Endothelial cell of umbilical vein (primary cell): ENCODE results near the gene REEP1. TPM values are rescaled to one million over a fixed set of nuclear protein-coding genes. Genes with fewer than 3 reads are reported as not detected.

ENCODE experiments used
- BruUV-seq: library from RNA; stranded (reverse); fragments of 400-500 nt; replicated peaks from 2 replicates; lab custom pipeline; 2021; lab: Mats Ljungman, UMichigan
- CTCF ChIA-PET: fragments of 300-600, 350-600 bp; sonication (Branson Sonifier 250); formaldehyde crosslinking; loops from one replicate; lab custom pipeline; 2021; ENCODE audit warnings: antibody characterized with exemption, inconsistent platforms; lab: Charles Lee
- POLR2A ChIA-PET: fragments of 300-600, 350-600 bp; sonication (Branson Sonifier 250); formaldehyde crosslinking; loops from one replicate; lab custom pipeline; 2021; ENCODE audit warnings: antibody characterized with exemption, inconsistent platforms; lab: Charles Lee
- DNase-seq: peaks from one replicate; pipeline ENCODE4 v3.0.0-alpha.2; 2011; ENCODE audit warnings: low read depth, low spot score
- FAIRE-seq: peaks from 2 replicates; lab custom pipeline; 2011; peaks lifted over from hg19 to GRCh38; lab: Jason Lieb, UNC
- H2AFZ ChIP-seq: 2 replicates; pipeline ENCODE4 v1.6.0; 2012; ENCODE audit warnings: low read depth, low read length, control low read depth, inconsistent platforms
- H3K27ac ChIP-seq: 2 replicates; pipeline ENCODE4 v1.5.1; 2011; ENCODE audit warnings: low read depth, mild to moderate bottlenecking, control low read depth, low read length, moderate library complexity; ENCODE audit not compliant: insufficient read depth
- H3K27me3 ChIP-seq, 2 experiments: 2 replicates each; pipeline versions ENCODE4 v1.6.0 to v1.6.1; 2011; ENCODE audit warnings: low read length in 2 of 2, mixed read lengths in 1 of 2; ENCODE audit not compliant: control insufficient read depth in 2 of 2, insufficient read depth in 2 of 2
- H3K36me3 ChIP-seq, 2 experiments: 2 replicates in 1 of 2; 3 replicates in 1 of 2; pipeline ENCODE4 v1.5.1; 2011; ENCODE audit warnings: low read length in 2 of 2, mild to moderate bottlenecking in 1 of 2, moderate library complexity in 1 of 2; ENCODE audit not compliant: control insufficient read depth in 2 of 2, insufficient read depth in 2 of 2; ENCODE audit errors: extremely low read depth in 1 of 2
- H3K4me1 ChIP-seq: 3 replicates; pipeline ENCODE4 v1.5.1; 2011; ENCODE audit warnings: mild to moderate bottlenecking, low read length; ENCODE audit not compliant: control insufficient read depth, insufficient read depth; ENCODE audit errors: extremely low read depth
- H3K4me2 ChIP-seq: 2 replicates; pipeline ENCODE4 v1.6.1; 2011; ENCODE audit warnings: low read length, control low read depth, mixed read lengths; ENCODE audit not compliant: insufficient read depth
- H3K4me3 ChIP-seq, 3 experiments: fragments of 200-600 bp in 1 of 3; sonication (generic), shearing (Covaris generic) in 1 of 3; replicated peaks in 1 of 3; 2 replicates each; pipeline ENCODE4 v1.5.1; 2011 to 2016; ENCODE audit warnings: control low read depth in 3 of 3, low read length in 3 of 3, mild to moderate bottlenecking in 2 of 3, inconsistent platforms in 1 of 3, low read depth in 1 of 3, moderate library complexity in 1 of 3; ENCODE audit not compliant: insufficient read depth in 1 of 3
- H3K79me2 ChIP-seq: 2 replicates; pipeline ENCODE4 v1.6.0; 2012; ENCODE audit warnings: low read length, inconsistent platforms; ENCODE audit not compliant: control insufficient read depth, insufficient read depth
- H3K9ac ChIP-seq: replicated peaks from 2 replicates; pipeline ENCODE3; 2011; ENCODE audit warnings: low read length, control low read depth; ENCODE audit not compliant: insufficient read depth; ENCODE audit errors: extremely low read depth
- H3K9me1 ChIP-seq: replicated peaks from 3 replicates; pipeline ENCODE4 v1.6.0; 2011; ENCODE audit warnings: mild to moderate bottlenecking, low read length; ENCODE audit not compliant: control insufficient read depth, insufficient read depth; ENCODE audit errors: extremely low read depth
- H3K9me3 ChIP-seq: replicated peaks from 2 replicates; pipeline ENCODE4 v1.5.1; 2012; ENCODE audit warnings: low read length, inconsistent platforms; ENCODE audit not compliant: control insufficient read depth, insufficient read depth
- H4K20me1 ChIP-seq: replicated peaks from 2 replicates; pipeline ENCODE3; 2011; ENCODE audit warnings: mild to moderate bottlenecking, low read length; ENCODE audit not compliant: control insufficient read depth, insufficient read depth; ENCODE audit errors: extremely low read depth
- EZH2 ChIP-seq: IDR thresholded peaks from 2 replicates; pipeline ENCODE4 v1.6.1; 2012; ENCODE audit warnings: borderline replicate concordance, low read depth, mild to moderate bottlenecking, moderate library complexity, low read length, inconsistent platforms; ENCODE audit not compliant: severe bottlenecking
- FOS ChIP-seq: IDR thresholded peaks from 2 replicates; pipeline ENCODE4 v1.6.1; 2011; ENCODE audit warnings: mild to moderate bottlenecking, low read length, moderate library complexity, borderline replicate concordance; ENCODE audit not compliant: insufficient read depth
- GATA2 ChIP-seq: IDR thresholded peaks from 2 replicates; pipeline ENCODE4 v1.7.0; 2011; ENCODE audit warnings: low read depth, mild to moderate bottlenecking, moderate library complexity, mixed read lengths, low read length; ENCODE audit not compliant: insufficient read length, insufficient read depth
- JUN ChIP-seq: IDR thresholded peaks from 2 replicates; pipeline ENCODE4 v1.6.1; 2011; ENCODE audit warnings: borderline replicate concordance, low read depth; ENCODE audit not compliant: insufficient read length, insufficient read depth
- MYC ChIP-seq: IDR thresholded peaks from one replicate; pipeline ENCODE4 v1.6.1; 2011; ENCODE audit warnings: mild to moderate bottlenecking, low read depth, low read length
- POLR2A ChIP-seq: IDR thresholded peaks from 2 replicates; pipeline ENCODE4 v1.6.1; 2012; ENCODE audit warnings: low read depth, mild to moderate bottlenecking, control low read depth, low read length
- POLR2AphosphoS5 ChIP-seq: IDR thresholded peaks from 2 replicates; pipeline ENCODE4 v1.6.1; 2012; ENCODE audit warnings: low read depth, mild to moderate bottlenecking, control low read depth, low read length, moderate library complexity; ENCODE audit not compliant: insufficient read depth
- dilution Hi-C: fragments of 300-500 bp; cut with MboI; formaldehyde crosslinking; loops from one replicate; pipeline ENCODE4 v1.15.0; 2019; ENCODE audit warnings: low sequenced_read_pairs; ENCODE audit not compliant: extremely low pct_ligation_motif_present
- intact Hi-C: fragments of 100-400 bp; cut with micrococcal nuclease; formaldehyde crosslinking; loops from one replicate; pipeline ENCODE4 v1.10.0; 2022
- polyA plus RNA-seq, 4 experiments: library from polyadenylated mRNA; depleted of rRNA in 3 of 4; stranded (reverse) in 3 of 4; unstranded in 1 of 4; fragments of >200 nt; gene quantifications; 2 replicates each; pipeline versions ENCODE4 v1.2.1 to v1.2.3, GENCODE V29; 2011 to 2012; ENCODE audit warnings: missing spikeins in 1 of 4
- total RNA-seq: library from RNA; stranded (reverse); gene quantifications from 2 replicates; pipeline ENCODE4 v1.2.3, GENCODE V29; 2021
- TF ChIP-seq, protein P1 (sequence below): IDR thresholded peaks from 2 replicates; pipeline ENCODE4 v1.6.1; 2011; ENCODE audit not compliant: insufficient read depth, insufficient read length
- TF ChIP-seq, protein P2 (sequence below), 2 donors: IDR thresholded peaks; 1 replicate in 1 of 2; 2 replicates in 1 of 2; pipeline ENCODE4 v1.5.1; 2011; ENCODE audit warnings: low read length in 2 of 2, mild to moderate bottlenecking in 2 of 2, moderate library complexity in 2 of 2, control low read depth in 1 of 2, inconsistent platforms in 1 of 2, low read depth in 1 of 2; ENCODE audit not compliant: insufficient read depth in 1 of 2; ENCODE audit errors: extremely low read depth in 1 of 2

Gene REEP1
- total and polyA plus RNA-seq, 2 donors (not counting 3 experiments of a cell fraction or from before 2014, with no cell fraction given): 0.11 to 0.53 TPM

DNA sequence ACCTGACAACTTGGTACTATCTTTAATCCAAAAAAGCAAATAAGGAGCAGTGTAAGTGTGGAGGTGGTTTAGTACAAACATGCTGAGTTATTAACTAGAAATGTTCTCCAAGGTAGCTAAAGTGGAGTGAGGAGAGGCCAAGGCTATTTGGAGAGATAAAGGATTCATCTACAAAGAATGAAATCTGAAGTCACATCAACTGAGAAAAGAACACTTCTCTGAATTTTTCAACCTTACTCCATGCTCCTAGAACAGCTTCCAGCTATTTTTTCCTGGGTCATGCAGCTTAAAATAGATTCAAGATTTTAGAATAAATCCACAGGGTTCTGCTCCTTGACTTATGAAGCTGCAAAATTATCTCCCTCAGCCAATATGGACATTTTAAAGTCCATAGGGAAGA, 160.8 kb downstream of the REEP1 start:
- no peaks in the 10 kb centered on the region for H3K9me3 ChIP-seq
- DNase-seq (no peak), FAIRE-seq (no peak)
- no TSS peak for BruUV-seq
- TF ChIP-seq POLR2AphosphoS5 (no peak), GATA2 (no peak), FOS (no peak), EZH2 (no peak), POLR2A (no peak)
- TF ChIP-seq, protein P1, sequence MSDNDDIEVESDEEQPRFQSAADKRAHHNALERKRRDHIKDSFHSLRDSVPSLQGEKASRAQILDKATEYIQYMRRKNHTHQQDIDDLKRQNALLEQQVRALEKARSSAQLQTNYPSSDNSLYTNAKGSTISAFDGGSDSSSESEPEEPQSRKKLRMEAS: no peak
- H3K9ac ChIP-seq: no peak overlapping the region
- no peaks in the 10 kb centered on the region for H3K4me1 ChIP-seq
- H3K9me1 ChIP-seq: no peaks in the 10 kb centered on the region
- H3K4me2 ChIP-seq: no peak overlapping the region
- no peaks in the 10 kb centered on the region for H3K27me3 ChIP-seq
- ChIA-PET CTCF (interaction anchor here (1.1 kb wide), 1 partner anchor 14 kb away, joined by 3 read pairs; no protein-coding TSS in a partner anchor), POLR2A (no interaction called here)
- dilution Hi-C loops: no loop called here
- H3K27ac ChIP-seq: no peak overlapping the region
- peaks cover 33% of the 10 kb centered on the region for H3K79me2 ChIP-seq
- H3K36me3 ChIP-seq: peaks cover 0 to 12% of the 10 kb centered on the region in 2 experiments
- H2AFZ ChIP-seq: no peak overlapping the region
- intact Hi-C loops: no loop called here
- H4K20me1 ChIP-seq: peaks cover 6% of the 10 kb centered on the region
- H3K4me3 ChIP-seq: no peak overlapping the region

DNA sequence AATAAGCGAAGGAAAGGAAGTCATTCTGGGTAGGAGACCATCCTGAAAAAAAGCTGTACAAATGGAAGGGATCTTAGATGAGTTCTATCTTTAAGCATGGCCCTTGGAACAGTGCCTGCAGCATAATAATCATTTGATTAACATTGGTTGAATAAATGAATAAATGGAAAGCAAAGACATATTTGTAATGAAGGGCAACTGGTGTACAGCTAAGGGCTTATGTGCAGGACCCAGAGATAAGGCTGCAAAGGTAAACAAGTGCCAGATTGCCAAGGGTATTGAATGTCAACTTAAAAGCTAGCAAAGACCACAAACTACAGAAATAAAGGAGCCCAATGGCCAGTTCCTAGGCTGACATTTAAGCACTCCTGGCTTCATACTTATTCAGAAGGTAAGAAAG, 161.6 kb downstream of the REEP1 start:
- DNase-seq (no peak), FAIRE-seq (no peak)
- peaks cover 3% of the 10 kb centered on the region for H4K20me1 ChIP-seq
- peaks cover 0 to 9% of the 10 kb centered on the region in 2 experiments for H3K36me3 ChIP-seq
- H2AFZ ChIP-seq: no peak overlapping the region
- BruUV-seq: no TSS peak
- H3K9me3 ChIP-seq: no peaks in the 10 kb centered on the region
- H3K4me2 ChIP-seq: no peak overlapping the region
- peaks cover 27% of the 10 kb centered on the region for H3K79me2 ChIP-seq
- dilution Hi-C loops (no loop called here), intact Hi-C loops (no loop called here)
- POLR2A ChIA-PET: no interaction called here
- CTCF ChIA-PET: interaction anchor here (1.1 kb wide), 1 partner anchor 15 kb away, joined by 3 read pairs; no protein-coding TSS in a partner anchor
- H3K4me3 ChIP-seq: no peak overlapping the region
- no peaks in the 10 kb centered on the region for H3K27me3 ChIP-seq
- H3K27ac ChIP-seq: no peak overlapping the region
- no peaks in the 10 kb centered on the region for H3K4me1 ChIP-seq
- no peaks in the 10 kb centered on the region for H3K9me1 ChIP-seq
- TF ChIP-seq POLR2AphosphoS5: no peak
- TF ChIP-seq JUN: no peak
- TF ChIP-seq, protein P2, sequence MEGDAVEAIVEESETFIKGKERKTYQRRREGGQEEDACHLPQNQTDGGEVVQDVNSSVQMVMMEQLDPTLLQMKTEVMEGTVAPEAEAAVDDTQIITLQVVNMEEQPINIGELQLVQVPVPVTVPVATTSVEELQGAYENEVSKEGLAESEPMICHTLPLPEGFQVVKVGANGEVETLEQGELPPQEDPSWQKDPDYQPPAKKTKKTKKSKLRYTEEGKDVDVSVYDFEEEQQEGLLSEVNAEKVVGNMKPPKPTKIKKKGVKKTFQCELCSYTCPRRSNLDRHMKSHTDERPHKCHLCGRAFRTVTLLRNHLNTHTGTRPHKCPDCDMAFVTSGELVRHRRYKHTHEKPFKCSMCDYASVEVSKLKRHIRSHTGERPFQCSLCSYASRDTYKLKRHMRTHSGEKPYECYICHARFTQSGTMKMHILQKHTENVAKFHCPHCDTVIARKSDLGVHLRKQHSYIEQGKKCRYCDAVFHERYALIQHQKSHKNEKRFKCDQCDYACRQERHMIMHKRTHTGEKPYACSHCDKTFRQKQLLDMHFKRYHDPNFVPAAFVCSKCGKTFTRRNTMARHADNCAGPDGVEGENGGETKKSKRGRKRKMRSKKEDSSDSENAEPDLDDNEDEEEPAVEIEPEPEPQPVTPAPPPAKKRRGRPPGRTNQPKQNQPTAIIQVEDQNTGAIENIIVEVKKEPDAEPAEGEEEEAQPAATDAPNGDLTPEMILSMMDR (IDR thresholded peaks at IDR 0.05; ENCODE audit: extremely low read depth in 1 of 2, insufficient read depth in 1 of 2, low read depth in 1 of 2, low read length in 2 of 2): no peak
- TF ChIP-seq, protein P1: no peak
- TF ChIP-seq EZH2: no peak
- TF ChIP-seq FOS: no peak
- TF ChIP-seq GATA2: no peak
- TF ChIP-seq MYC: no peak
- TF ChIP-seq POLR2A: no peak
- H3K9ac ChIP-seq: no peak overlapping the region
